Central memory CD8-positive, alpha-beta T cell (primary cell): ENCODE data around the gene MORN5.

Source experiments
- ATAC-seq: fragments of 150-1000 bp; cut with Tn5 transposase; replicated peaks from 2 replicates; pipeline ENCODE4 v1.10.0; 2022; ENCODE audit warnings: mild to moderate bottlenecking, moderate FRiP score, moderate number of reproducible peaks; ENCODE audit not compliant: poor library complexity, severe bottlenecking; ENCODE audit errors: extremely low read depth
- DNase-seq, 2 donors: peaks; one replicate each; pipeline ENCODE4 v3.0.0; 2021; ENCODE audit warnings: low spot score in 2 of 2
- H3K27ac Mint-ChIP-seq: one replicate; pipeline ENCODE4 v1.8.0; 2022; ENCODE audit warnings: low read depth, mild to moderate bottlenecking, moderate library complexity, mixed read lengths
- H3K27me3 Mint-ChIP-seq: one replicate; pipeline ENCODE4 v1.8.0; 2022; ENCODE audit warnings: mixed read lengths
- H3K36me3 Mint-ChIP-seq: one replicate; pipeline ENCODE4 v1.8.0; 2022; ENCODE audit warnings: mild to moderate bottlenecking, moderate library complexity, mixed read lengths; ENCODE audit not compliant: insufficient read depth
- H3K4me1 Mint-ChIP-seq: one replicate; pipeline ENCODE4 v1.8.0; 2022; ENCODE audit warnings: mixed read lengths
- H3K4me3 Mint-ChIP-seq: one replicate; pipeline ENCODE4 v1.8.0; 2022; ENCODE audit warnings: mild to moderate bottlenecking, moderate library complexity, mixed read lengths
- H3K9me3 Mint-ChIP-seq: one replicate; pipeline ENCODE4 v1.8.0; 2022; ENCODE audit warnings: mixed read lengths

Gene MORN5

GRCh38 chr9:122192261-122192875 lies 32.7 kb downstream of the MORN5 start:
- no peak for ATAC-seq
- DNase-seq: no peak
- no peaks in the 10 kb centered on the region for H3K9me3 Mint-ChIP-seq
- no peak overlapping the region for H3K27ac Mint-ChIP-seq
- no peak overlapping the region for H3K4me3 Mint-ChIP-seq
- H3K4me1 Mint-ChIP-seq: no peaks in the 10 kb centered on the region
- no peaks in the 10 kb centered on the region for H3K36me3 Mint-ChIP-seq
- peaks cover 8% of the 10 kb centered on the region for H3K27me3 Mint-ChIP-seq

GRCh38 chr9:122192914-122193525 lies 33.3 kb downstream of the MORN5 start:
- Mint-ChIP-seq H3K27ac (no peak overlapping the region), H3K9me3 (no peaks in the 10 kb centered on the region), H3K4me1 (no peaks in the 10 kb centered on the region), H3K27me3 (peaks cover 9% of the 10 kb centered on the region), H3K36me3 (no peaks in the 10 kb centered on the region), H3K4me3 (no peak overlapping the region)
- ATAC-seq: no peak
- DNase-seq: no peak

- Mint-ChIP-seq H3K9me3 (no peaks in the 10 kb centered on the region), H3K4me1 (no peaks in the 10 kb centered on the region)
These were observed 33.9 kb downstream of the MORN5 start for GRCh38 chr9:122193651-122194050.

GRCh38 chr9:122195875-122196274 lies 36.2 kb downstream of the MORN5 start:
- no peaks in the 10 kb centered on the region for H3K36me3 Mint-ChIP-seq
- peaks cover 16% of the 10 kb centered on the region for H3K27me3 Mint-ChIP-seq
- no peak overlapping the region for H3K4me3 Mint-ChIP-seq
- no peaks in the 10 kb centered on the region for H3K9me3 Mint-ChIP-seq
- H3K27ac Mint-ChIP-seq: no peak overlapping the region
- DNase-seq (no peak), ATAC-seq (no peak)
- H3K4me1 Mint-ChIP-seq: no peaks in the 10 kb centered on the region

More at GRCh38 chr9:122193651-122194050, 33.9 kb downstream of the MORN5 start:
- ATAC-seq: no peak
- Mint-ChIP-seq H3K27me3 (peaks cover 11% of the 10 kb centered on the region), H3K4me3 (no peak overlapping the region), H3K36me3 (no peaks in the 10 kb centered on the region), H3K27ac (no peak overlapping the region)
- no peak for DNase-seq

- no peaks in the 10 kb centered on the region for H3K36me3 Mint-ChIP-seq
- H3K9me3 Mint-ChIP-seq: no peaks in the 10 kb centered on the region
- H3K4me1 Mint-ChIP-seq: no peaks in the 10 kb centered on the region
- H3K27me3 Mint-ChIP-seq: peaks cover 16% of the 10 kb centered on the region
- ATAC-seq (no peak), DNase-seq (no peak)
- H3K27ac Mint-ChIP-seq: no peak overlapping the region
- no peak overlapping the region for H3K4me3 Mint-ChIP-seq
These were observed 37.7 kb downstream of the MORN5 start for GRCh38 chr9:122197426-122197825.

GRCh38 chr9:122197882-122198281 lies 38.2 kb downstream of the MORN5 start:
- Mint-ChIP-seq H3K27me3 (peaks cover 16% of the 10 kb centered on the region), H3K4me3 (no peak overlapping the region), H3K4me1 (no peaks in the 10 kb centered on the region), H3K27ac (no peak overlapping the region), H3K36me3 (no peaks in the 10 kb centered on the region), H3K9me3 (no peaks in the 10 kb centered on the region)
- DNase-seq (no peak), ATAC-seq (no peak)

GRCh38 chr9:122200960-122201595 lies 41.4 kb downstream of the MORN5 start:
- Mint-ChIP-seq H3K4me1 (no peaks in the 10 kb centered on the region), H3K36me3 (no peaks in the 10 kb centered on the region), H3K27ac (no peak overlapping the region), H3K9me3 (no peaks in the 10 kb centered on the region), H3K27me3 (peaks cover 16% of the 10 kb centered on the region), H3K4me3 (no peak overlapping the region)
- DNase-seq: no peak
- ATAC-seq: no peak

GRCh38 chr9:122201641-122202040 lies 41.9 kb downstream of the MORN5 start:
- Mint-ChIP-seq H3K9me3 (no peaks in the 10 kb centered on the region), H3K4me3 (no peak overlapping the region), H3K36me3 (no peaks in the 10 kb centered on the region), H3K27me3 (peaks cover 22% of the 10 kb centered on the region), H3K27ac (no peak overlapping the region), H3K4me1 (no peaks in the 10 kb centered on the region)
- ATAC-seq: no peak
- DNase-seq: no peak

GRCh38 chr9:122202111-122202510 lies 42.4 kb downstream of the MORN5 start:
- Mint-ChIP-seq H3K4me1 (no peaks in the 10 kb centered on the region), H3K27ac (no peak overlapping the region), H3K9me3 (no peaks in the 10 kb centered on the region), H3K4me3 (no peak overlapping the region), H3K36me3 (no peaks in the 10 kb centered on the region), H3K27me3 (peaks cover 22% of the 10 kb centered on the region)
- DNase-seq (no peak), ATAC-seq (no peak)

GRCh38 chr9:122204055-122204454 lies 44.3 kb downstream of the MORN5 start:
- Mint-ChIP-seq H3K4me1 (no peaks in the 10 kb centered on the region), H3K27ac (no peak overlapping the region), H3K9me3 (no peaks in the 10 kb centered on the region), H3K36me3 (no peaks in the 10 kb centered on the region), H3K27me3 (peaks cover 31% of the 10 kb centered on the region), H3K4me3 (no peak overlapping the region)
- ATAC-seq (no peak), DNase-seq (no peak)

GRCh38 chr9:122204491-122204890 lies 44.8 kb downstream of the MORN5 start:
- no peaks in the 10 kb centered on the region for H3K9me3 Mint-ChIP-seq
- no peak overlapping the region for H3K27ac Mint-ChIP-seq
- H3K36me3 Mint-ChIP-seq: no peaks in the 10 kb centered on the region
- DNase-seq: no peak
- no peak overlapping the region for H3K4me3 Mint-ChIP-seq
- no peak for ATAC-seq
- H3K4me1 Mint-ChIP-seq: no peaks in the 10 kb centered on the region
- H3K27me3 Mint-ChIP-seq: peaks cover 32% of the 10 kb centered on the region

- peaks cover 39% of the 10 kb centered on the region for H3K27me3 Mint-ChIP-seq
- no peaks in the 10 kb centered on the region for H3K9me3 Mint-ChIP-seq
- no peak for ATAC-seq
- H3K4me3 Mint-ChIP-seq: no peak overlapping the region
- H3K27ac Mint-ChIP-seq: no peak overlapping the region
- no peak for DNase-seq
- no peaks in the 10 kb centered on the region for H3K36me3 Mint-ChIP-seq
- no peaks in the 10 kb centered on the region for H3K4me1 Mint-ChIP-seq
These were observed 45.5 kb downstream of the MORN5 start for GRCh38 chr9:122205176-122205575.
